ENCODE measurements around the gene GSG1L. TPM values are rescaled to one million over a fixed set of nuclear protein-coding genes. Genes with fewer than 3 reads are reported as not detected.

GSG1L gene
- total RNA-seq, 1 donor, result not detected

DNA sequence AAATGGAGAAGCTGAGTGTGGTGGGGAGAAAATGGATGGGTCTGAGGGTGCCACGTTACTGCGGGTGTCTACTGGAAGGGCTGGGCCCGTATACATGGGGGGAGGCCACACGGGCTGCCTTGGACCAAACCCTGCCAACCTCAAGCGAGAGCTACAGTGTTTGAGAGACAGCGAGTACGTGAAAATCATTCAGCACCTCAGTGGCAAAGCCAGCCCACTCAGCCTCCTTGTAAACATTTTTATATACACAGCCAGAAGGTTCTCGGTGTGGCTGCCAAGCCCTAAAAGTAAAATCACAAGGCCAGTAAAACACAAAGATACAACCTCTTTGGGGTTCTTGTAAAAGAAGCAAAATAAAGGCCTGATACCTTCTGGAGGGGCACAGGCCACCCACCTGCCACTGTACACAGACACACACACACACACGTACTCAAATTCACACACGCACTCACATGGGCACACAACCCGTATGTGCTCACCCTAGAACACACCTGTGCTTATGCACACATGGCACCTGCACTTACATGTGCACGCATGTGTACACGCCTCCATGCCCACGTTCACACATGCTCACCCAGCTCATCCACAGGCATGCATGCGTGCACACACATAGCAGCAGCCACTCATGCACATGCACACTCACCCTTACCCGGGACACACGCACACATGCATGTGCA is 102.8 kb downstream of the GSG1L start:
- H3K27me3 ChIP-seq (ENCODE audit: insufficient read depth, low read length), result peaks cover 5% of the 10 kb centered on the region
- H3K4me3 ChIP-seq (ENCODE audit: insufficient read depth, low read length), result no peak overlapping the region
- H3K4me1 ChIP-seq (ENCODE audit: insufficient read depth, low read length), result no peaks in the 10 kb centered on the region
- no peak overlapping the region for H3K27ac ChIP-seq (ENCODE audit: low read depth, low read length)
- H3K9me3 ChIP-seq (ENCODE audit: low read depth, low read length), result no peaks in the 10 kb centered on the region
- no peaks in the 10 kb centered on the region for H3K36me3 ChIP-seq (ENCODE audit: insufficient read depth, low read length)
- TF ChIP-seq, protein P1, sequence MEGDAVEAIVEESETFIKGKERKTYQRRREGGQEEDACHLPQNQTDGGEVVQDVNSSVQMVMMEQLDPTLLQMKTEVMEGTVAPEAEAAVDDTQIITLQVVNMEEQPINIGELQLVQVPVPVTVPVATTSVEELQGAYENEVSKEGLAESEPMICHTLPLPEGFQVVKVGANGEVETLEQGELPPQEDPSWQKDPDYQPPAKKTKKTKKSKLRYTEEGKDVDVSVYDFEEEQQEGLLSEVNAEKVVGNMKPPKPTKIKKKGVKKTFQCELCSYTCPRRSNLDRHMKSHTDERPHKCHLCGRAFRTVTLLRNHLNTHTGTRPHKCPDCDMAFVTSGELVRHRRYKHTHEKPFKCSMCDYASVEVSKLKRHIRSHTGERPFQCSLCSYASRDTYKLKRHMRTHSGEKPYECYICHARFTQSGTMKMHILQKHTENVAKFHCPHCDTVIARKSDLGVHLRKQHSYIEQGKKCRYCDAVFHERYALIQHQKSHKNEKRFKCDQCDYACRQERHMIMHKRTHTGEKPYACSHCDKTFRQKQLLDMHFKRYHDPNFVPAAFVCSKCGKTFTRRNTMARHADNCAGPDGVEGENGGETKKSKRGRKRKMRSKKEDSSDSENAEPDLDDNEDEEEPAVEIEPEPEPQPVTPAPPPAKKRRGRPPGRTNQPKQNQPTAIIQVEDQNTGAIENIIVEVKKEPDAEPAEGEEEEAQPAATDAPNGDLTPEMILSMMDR (IDR thresholded peaks at IDR 0.05; ENCODE audit: extremely low read depth, low read depth, low read length), result no peak
- H4K20me1 ChIP-seq (ENCODE audit: insufficient read depth, low read length), result no peaks in the 10 kb centered on the region
- H3K79me2 ChIP-seq (ENCODE audit: insufficient read depth, low read length), result no peaks in the 10 kb centered on the region
- DNase-seq (ENCODE audit: insufficient read length, low spot score, missing footprints), result peak; percentile 37
- H2AFZ ChIP-seq (ENCODE audit: low read length), result no peak overlapping the region
- no peak overlapping the region for H3K4me2 ChIP-seq (ENCODE audit: insufficient read depth, low read length)

GRCh38 chr16:27959914-27960313 is 103.6 kb downstream of the GSG1L start:
- TF ChIP-seq, protein P1 (IDR thresholded peaks at IDR 0.05; ENCODE audit: extremely low read depth, low read depth, low read length), result no peak

DNA sequence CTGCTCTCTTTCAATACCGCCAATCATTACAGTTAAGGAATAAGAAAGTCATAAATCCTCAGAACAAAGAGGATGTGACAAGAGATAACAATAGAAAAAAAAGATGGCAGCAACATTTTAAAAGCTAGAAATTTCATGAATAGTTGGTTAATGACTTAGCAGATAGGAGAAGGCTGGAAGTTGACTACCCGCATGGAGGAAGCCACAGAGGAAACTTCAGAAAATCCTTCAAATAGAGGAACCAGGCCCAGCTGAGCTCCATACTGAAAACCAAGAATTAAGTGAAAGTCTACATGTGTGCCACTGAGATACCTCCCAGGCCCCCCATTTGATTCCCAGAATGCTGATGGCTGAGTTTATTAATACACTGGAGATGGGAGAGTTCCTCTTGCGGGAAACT is 109.3 kb downstream of the GSG1L start:
- Histone ChIP-seq H3K27me3 (ENCODE audit: insufficient read depth, low read length) (peaks cover 11% of the 10 kb centered on the region), H3K4me3 (ENCODE audit: insufficient read depth, low read length) (no peak overlapping the region), H3K36me3 (ENCODE audit: insufficient read depth, low read length) (no peaks in the 10 kb centered on the region), H3K27ac (ENCODE audit: low read depth, low read length) (no peak overlapping the region), H4K20me1 (ENCODE audit: insufficient read depth, low read length) (no peaks in the 10 kb centered on the region), H3K79me2 (ENCODE audit: insufficient read depth, low read length) (no peaks in the 10 kb centered on the region), H3K4me2 (ENCODE audit: insufficient read depth, low read length) (no peak overlapping the region), H3K4me1 (ENCODE audit: insufficient read depth, low read length) (no peaks in the 10 kb centered on the region), H2AFZ (ENCODE audit: low read length) (no peak overlapping the region), H3K9me3 (ENCODE audit: low read depth, low read length) (no peaks in the 10 kb centered on the region)
- no peak for DNase-seq (ENCODE audit: insufficient read length, low spot score, missing footprints)
- TF ChIP-seq, protein P1 (IDR thresholded peaks at IDR 0.05; ENCODE audit: extremely low read depth, low read depth, low read length), result no peak

More at GRCh38 chr16:27959914-27960313, 103.6 kb downstream of the GSG1L start:
- H3K4me3 ChIP-seq (ENCODE audit: insufficient read depth, low read length), result no peak overlapping the region
- no peak overlapping the region for H2AFZ ChIP-seq (ENCODE audit: low read length)
- H3K4me2 ChIP-seq (ENCODE audit: insufficient read depth, low read length), result no peak overlapping the region
- H3K27me3 ChIP-seq (ENCODE audit: insufficient read depth, low read length), result peaks cover 5% of the 10 kb centered on the region
- DNase-seq (ENCODE audit: insufficient read length, low spot score, missing footprints), result peak; percentile 39
- H4K20me1 ChIP-seq (ENCODE audit: insufficient read depth, low read length), result no peaks in the 10 kb centered on the region
- H3K79me2 ChIP-seq (ENCODE audit: insufficient read depth, low read length), result no peaks in the 10 kb centered on the region
- no peak overlapping the region for H3K27ac ChIP-seq (ENCODE audit: low read depth, low read length)
- no peaks in the 10 kb centered on the region for H3K9me3 ChIP-seq (ENCODE audit: low read depth, low read length)
- no peaks in the 10 kb centered on the region for H3K36me3 ChIP-seq (ENCODE audit: insufficient read depth, low read length)
- H3K4me1 ChIP-seq (ENCODE audit: insufficient read depth, low read length), result no peaks in the 10 kb centered on the region

DNA sequence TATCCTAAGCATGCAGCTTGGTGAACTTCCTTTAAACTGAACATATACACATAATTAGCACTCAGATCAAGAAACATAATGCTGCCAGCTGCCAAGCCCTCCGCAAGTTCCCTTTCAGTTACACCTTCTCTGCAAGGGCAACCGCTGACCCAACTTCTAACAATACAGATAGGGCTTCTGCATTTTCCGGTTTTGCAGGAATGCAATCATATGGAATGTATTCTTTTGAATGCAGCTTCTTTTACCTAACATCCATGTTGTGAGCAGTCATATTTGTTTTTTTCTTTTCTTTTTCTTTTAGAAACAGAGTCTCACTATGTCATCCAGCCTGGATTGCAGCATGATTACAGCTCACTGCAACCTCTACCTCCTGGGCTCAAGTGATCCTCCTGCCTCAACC is 110.7 kb downstream of the GSG1L start:
- Histone ChIP-seq H2AFZ (ENCODE audit: low read length) (no peak overlapping the region), H3K27me3 (ENCODE audit: insufficient read depth, low read length) (peaks cover 11% of the 10 kb centered on the region), H3K4me1 (ENCODE audit: insufficient read depth, low read length) (no peaks in the 10 kb centered on the region), H3K4me3 (ENCODE audit: insufficient read depth, low read length) (no peak overlapping the region), H4K20me1 (ENCODE audit: insufficient read depth, low read length) (no peaks in the 10 kb centered on the region), H3K36me3 (ENCODE audit: insufficient read depth, low read length) (no peaks in the 10 kb centered on the region), H3K27ac (ENCODE audit: low read depth, low read length) (no peak overlapping the region), H3K79me2 (ENCODE audit: insufficient read depth, low read length) (no peaks in the 10 kb centered on the region), H3K4me2 (ENCODE audit: insufficient read depth, low read length) (no peak overlapping the region), H3K9me3 (ENCODE audit: low read depth, low read length) (no peaks in the 10 kb centered on the region)
- TF ChIP-seq, protein P1 (IDR thresholded peaks at IDR 0.05; ENCODE audit: extremely low read depth, low read depth, low read length), result no peak
- no peak for DNase-seq (ENCODE audit: insufficient read length, low spot score, missing footprints)

Data from osteoblast (primary cell).